ENCODE data around the gene RXRA.

The RXRA gene

DNA sequence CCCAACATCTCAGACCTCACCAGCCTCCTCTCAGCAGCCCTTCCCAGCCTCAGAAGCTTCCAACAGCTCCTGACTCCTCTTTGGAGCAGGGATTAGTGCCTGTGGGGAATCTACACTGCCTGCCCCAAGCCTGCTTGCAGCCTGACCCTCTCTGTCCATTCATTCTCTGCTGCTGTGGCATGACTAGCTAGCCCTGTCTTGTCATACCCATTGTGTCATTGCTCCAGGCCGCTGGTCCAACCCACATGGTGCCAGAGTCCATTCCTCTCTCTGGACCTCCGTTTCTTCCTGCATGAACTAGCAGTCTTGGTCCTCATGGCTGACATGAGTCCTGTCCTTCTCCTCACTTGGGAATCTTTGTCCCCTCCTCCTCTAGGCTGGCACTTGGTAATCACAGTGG lies 12.8 kb upstream of the RXRA start:
- DNase-seq = no peak

DNA sequence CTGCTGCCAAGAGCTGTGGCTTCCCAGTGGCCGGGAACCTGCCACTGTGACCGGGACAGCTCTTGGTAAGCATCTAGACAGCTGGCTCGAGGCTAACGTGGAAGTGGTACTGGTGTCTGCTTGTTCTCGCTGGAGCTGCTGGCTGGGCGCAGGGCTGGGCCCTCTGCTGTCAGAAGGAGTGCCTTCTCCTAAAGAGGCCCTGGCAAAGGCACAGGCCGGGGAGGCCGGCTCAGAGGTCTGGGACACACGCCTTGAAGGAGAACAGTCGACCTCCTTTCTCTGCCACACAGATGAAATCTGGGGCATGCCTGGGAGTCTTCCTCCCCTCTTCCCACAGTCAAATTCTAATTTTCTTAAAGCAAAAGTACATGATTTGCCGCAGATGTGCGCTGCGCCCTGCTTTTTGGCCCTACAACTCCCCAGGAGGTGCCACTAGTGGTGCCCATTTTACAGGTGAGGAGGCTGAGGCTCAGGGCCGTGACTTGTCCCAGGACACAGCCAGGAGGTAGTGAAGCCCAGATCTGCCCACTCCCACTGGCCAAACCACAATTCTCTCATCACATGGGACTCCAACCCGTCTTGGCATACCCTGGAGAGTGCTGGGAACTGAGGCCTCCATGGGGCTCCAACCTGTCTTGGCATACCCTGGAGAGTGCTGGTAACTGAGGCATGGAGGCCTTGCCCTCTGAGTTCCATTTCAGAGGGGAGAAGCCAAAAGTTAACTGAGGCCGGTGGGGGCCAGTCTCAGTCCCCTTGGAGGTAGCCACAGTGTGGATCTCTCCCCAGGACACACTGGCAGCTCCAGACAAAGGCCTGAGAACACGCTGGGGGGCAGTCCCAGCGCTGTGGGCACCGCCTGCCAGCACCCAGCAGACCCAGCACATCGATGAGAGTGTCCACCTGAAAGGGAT lies 12.0 kb upstream of the RXRA start:
- DNase-seq = no peak

DNA sequence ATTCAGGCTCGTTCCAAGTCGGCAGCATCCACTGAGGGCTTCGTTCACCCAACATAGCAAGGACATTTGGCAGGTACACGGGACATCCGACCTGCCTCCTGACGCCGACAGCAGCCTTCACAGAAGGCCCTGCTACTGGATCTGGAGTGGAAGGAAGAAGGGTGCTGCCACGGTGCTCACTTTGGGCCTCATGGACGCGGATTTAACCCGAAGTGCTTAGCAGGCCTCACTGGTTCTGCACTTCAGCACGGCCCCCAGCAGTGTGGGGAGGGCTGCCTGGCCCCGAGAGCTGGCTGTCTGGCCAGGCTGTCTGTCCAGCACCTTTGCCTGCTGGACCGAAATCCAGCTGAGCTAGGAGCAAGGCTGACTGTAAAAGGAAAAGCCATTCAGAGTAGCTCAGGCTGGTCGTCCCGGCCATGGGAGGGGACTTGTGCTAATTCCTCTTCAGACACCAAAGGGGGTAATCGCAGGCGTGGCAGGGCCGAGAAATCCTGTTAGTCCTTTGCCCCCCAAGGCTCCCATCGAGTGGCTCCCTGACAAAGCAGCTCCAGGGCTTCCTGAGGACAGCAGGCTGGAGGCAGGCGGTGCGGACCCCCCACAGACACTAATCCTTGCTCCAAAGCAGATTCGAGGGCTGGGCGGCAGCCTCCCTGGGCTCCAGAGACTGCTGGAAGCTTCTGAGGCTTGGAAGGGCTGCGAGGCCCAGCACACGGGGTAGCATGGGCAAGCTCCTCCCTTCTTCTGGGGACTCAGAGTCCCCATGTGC lies 11.1 kb upstream of the RXRA start:
- no peak for DNase-seq

DNA sequence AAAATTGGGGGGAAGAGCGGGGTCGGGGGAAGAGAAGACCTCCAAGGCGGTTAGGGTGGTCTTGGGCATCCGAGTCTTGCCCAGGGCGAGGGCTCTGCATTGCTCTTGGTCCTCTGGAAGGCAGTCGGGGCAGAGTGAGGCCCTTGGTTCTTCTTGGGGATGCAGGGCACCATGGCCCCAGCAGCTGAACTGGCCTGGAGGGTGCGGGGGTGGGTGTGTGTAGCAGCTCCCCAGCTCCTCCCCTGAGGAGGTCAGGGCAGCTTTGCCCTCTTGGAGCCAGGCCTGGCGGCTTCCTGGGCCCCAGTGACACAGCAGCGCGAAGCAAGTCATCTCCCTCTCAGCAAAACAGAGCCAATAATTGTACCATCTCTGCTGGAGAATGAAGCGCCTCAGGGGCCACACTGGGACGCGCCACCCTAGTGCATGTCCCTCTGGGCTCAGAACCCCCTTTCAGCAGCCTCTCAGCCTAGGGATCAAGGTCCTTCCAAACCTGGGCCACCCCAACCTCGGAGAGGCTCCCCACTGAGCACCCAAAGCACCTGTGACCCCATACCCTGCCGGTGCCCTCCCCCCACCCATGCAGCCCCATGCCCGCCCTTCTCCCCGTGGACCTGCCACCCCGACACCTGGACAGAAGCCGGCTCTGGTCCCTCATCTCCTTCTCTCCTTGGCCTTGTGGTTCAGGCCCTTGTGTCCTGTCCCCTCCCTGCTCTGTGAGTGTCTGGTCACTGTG lies 10.4 kb upstream of the RXRA start:
- no peak for DNase-seq

DNA sequence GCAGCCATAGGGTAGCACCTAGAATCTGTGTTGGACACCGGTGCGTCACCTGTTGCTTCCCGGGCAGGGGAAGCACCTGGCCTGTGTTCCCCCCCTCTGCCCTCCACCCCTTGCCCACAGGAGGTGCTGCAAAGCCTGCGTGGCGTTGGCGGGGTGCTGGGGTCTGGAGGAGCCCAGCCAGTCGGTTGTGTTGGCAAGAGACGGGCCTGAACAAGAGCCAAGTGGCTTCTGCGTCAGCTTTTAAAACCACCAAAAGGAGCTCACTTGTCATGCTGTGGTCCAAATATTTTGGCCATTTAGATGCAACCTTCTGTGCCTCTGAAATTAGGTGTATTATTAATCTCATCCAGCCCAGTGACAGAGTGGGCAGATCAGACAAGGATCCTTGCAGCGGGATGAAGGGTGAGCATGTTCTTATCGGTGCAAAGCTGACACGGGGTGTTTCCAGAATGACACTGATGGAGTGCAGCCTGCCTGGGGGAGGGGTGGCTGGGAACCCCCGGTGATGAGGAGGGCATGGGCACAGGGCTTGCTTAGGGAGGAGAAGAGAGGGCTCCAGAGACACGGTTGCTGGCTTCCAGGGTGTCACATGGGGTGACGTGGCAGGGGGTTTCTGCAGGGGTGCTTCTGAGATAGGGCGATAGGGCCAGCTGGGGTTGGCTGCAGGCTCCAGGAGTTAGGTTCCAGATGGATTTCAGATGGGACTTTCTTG lies 9.7 kb upstream of the RXRA start:
- no peak for DNase-seq

DNA sequence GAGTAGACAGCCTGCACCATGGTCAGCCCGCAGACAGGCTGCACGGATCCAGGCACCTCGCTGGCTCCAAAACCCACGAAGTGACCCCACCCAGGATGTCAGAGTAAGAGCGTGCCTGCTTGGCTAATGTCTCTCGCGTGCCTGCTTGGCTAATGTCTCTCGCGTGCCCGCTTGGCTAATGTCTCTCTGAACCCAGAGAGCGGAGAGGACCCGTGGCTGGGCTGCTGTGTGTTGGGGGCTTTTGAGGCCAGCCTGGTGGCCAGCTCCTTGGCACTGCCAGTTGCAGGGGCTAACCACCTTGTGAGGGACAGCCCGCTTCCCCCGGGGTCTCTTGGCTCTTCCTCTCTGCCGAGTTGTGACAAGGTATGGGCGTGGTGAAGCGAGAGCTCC lies 8.9 kb upstream of the RXRA start:
- DNase-seq = no peak

DNA sequence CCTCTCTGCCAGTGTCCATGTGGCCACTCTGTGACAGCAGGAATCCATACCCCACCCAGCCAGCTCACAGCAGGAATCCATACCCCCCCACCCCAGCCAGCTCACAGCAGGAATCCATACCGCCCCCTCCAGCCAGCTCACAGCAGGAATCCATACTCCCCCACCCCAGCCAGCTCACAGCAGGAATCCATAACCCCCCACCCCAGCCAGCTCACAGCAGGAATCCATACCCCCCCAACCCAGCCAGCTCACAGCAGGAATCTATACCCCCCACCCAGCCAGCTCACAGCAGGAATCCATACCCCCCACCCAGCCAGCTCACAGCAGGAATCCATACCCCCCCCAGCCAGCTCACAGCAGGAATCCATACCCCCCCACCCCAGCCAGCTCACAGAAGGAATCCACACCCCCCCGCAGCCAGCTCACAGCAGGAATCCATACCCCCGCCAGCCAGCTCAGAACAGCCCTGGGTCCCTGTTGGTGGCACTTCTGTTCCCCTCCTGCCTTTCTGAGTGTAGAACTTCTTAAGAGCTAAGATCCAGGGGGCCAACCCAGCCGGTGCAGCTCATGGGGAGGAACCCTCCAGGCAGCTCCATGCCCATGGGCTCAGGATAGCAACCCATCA lies 8.4 kb upstream of the RXRA start:
- DNase-seq = no peak

DNA sequence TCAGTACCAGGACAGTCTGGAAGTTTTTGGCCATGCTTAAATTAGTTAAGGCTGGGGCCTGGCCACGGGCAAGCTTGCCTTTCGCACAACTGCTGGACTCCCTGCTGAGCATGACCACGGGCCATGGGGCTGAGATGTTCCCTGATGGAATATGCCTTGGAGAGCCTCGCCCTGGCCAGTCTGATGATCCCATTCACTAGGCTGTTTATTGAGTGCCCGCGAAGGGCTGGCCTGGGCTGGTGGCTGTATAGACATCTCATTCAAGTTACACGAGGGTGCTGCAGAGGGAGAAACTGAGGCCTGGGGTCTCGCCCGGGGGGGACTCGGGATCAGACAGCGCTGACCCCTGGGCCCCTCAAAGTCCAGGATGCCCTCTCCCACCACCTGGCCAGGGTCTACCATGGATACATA lies 7.8 kb upstream of the RXRA start:
- no peak for DNase-seq

DNA sequence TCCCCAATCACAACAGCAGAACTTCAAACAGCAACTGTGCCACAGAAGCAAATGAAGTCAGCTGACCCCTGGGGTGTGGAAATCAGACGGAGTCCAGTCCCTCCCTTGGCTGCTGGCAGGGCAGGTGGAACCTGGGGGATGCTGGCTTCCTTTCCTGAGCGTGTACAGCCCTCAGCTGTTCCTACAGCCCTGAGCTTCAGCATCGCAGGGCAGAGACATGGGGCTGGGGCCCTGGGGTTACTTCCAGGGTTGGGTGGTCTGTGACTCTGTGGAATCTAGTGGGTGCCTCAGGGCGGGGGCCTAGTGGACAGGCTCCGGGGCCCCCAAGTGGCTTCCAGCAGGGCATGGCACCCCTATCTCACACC lies 7.3 kb upstream of the RXRA start:
- DNase-seq = no peak

DNA sequence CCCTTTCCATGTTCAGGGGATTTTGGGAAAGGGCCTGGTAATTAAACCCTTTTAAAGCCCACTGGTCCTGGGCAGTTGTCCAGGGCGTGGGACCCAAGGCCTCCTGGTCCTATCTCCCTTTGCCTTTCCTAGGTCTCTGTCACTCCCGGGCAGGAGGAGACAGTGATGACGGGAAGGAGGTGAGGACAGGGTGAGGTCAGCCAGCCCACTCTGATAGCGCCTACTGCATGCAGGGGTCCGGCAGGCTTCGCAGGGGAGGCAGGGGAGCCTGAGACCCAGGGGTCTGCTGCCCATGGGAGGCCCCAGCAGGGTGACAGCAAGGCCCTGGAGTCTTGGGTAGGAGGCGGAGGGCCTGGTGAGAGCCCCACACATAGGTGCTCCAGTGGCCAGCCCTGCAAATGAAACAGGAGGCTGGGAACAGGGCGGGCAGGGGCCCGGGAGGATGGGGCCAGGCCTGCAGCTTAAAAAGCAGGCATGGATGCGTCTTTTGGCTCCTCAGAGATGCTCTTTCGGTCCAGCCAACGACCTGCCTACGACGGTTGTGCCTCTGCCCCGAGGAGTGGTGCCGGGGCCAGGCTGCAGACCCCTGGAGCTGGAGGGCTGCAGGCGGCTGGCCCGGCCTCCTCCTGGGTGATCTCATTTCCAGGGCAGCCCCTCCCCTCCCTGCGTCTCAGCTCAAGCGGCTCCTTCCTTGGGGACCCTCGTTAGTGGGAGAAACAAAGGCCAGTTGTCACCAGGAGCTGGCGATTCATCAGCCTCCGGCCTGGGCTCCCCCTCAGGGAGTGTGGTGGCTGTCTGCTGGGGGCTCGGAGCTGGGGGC lies 6.7 kb upstream of the RXRA start:
- DNase-seq = no peak

DNA sequence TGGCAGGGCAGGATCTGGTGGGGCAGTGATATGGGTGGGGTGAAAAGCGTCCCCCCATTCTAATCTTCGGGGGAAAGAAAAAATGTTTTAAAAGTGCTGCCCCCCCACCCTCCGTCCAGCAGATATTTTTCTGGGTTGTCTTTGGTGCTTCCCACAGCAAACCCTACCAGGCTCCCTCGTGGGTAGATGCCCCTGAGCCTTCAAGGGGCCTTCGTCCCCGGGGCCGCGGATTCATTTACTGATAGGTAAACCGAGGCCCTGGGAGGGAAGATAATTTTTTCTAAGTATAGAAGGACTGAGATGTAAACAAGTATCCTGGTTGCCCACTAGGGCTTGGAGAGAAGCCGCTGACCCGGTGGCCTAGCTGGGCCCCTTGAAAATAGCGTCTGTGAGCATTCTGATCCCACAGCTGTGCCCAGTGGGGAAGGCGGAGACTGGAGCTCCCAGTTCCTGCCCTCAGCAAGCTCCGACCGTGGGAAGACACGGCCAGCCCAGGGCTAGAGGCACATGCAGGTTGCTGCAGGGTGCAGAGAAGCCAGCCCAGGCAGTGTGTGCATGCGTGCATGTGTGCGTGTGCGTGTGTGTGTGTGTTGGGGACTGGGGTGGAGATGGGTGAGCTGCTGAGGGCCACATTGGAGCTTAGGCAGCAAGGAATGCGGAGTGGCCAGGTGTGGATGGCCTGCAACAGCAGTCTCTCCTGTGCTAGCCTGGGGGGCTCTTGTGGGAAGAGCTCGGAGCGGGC lies 6.0 kb upstream of the RXRA start:
- DNase-seq = peak; percentile 15

DNA sequence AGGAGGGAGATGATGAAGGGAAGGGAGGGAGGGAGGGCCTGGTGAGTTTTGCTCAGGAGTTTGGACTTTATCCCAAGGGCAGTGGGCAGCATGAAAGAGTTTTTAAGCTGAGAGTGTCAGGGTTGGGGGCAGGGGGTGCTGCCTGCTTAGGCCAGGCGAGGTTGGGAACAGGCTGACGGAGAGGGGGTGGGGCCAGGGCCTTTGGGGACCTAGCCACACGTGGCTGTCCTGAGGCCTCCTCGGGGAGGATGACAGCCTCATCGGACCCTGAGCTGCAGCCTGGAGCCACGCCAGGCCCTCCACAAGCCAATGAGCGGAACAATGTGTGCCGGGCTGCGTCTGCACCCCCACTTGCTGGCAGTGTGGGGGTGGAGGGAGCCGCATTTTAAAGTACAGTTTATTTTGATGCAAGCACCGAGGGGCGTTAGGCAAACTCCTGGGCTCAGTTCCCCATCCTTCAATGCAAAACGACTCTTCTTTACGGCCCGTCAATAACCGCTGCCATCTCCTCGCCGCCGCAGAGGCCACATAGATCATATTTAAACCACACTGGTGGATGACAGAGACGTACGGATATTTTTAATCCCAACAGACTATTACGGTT lies 5.3 kb upstream of the RXRA start:
- no peak for DNase-seq

DNA sequence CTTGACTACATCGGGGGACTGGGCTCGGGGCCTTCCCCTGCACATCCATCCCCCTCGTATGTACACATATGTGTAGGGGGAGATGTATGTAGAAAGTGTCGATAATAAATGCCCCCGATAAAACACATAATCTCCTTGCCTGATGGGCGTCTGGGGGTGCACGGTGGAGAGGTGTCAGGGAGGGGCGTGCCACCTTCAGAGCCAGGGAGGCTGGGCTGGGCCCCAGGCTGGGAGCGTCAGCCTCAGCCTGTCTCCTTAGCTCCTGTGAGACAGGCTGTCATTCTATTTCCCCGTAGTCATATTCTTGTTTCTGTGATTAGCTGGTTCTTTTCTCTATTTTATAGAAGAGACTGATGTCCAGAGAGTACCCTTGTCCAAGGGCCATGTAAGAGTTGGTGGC lies 4.7 kb upstream of the RXRA start:
- no peak for DNase-seq

DNA sequence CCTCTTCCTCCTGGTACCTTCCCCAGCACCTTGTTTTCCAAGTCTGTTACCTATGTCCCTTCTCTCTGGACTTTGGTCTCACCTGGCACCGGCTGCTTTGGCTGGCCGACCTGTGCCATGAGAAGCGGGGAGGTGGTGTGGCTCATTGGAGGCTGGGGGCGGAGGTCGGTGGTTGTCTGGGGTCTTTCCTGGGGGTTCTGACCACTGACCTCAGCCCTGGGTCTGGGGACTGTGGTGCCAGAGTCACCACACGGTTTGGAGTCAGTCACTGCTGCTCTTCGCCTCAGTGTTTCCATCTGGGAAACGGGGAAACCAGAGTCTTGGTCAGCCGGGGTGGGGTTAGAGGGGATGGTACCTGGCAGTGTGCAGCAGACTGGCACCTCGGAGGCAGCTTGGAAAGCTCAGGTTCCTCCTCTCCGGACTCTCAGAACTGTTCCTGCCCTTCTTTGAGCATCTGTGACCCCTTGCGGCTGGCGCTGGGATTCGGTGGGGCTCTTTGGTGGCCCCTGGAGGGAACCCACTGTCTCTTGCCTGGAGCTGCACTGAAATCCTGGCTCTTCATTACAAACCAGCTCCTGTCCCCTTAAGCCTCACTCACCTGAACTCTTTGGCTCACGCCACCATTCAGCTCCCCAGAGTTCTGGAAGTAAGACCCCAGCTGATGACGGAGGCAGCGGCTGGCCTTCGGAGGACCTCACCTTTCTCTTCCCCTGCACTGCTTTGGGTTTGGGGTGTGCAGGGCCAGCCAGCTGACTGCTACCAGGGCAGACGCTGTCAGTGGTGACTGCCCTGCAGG lies 4.1 kb upstream of the RXRA start:
- DNase-seq = no peak

DNA sequence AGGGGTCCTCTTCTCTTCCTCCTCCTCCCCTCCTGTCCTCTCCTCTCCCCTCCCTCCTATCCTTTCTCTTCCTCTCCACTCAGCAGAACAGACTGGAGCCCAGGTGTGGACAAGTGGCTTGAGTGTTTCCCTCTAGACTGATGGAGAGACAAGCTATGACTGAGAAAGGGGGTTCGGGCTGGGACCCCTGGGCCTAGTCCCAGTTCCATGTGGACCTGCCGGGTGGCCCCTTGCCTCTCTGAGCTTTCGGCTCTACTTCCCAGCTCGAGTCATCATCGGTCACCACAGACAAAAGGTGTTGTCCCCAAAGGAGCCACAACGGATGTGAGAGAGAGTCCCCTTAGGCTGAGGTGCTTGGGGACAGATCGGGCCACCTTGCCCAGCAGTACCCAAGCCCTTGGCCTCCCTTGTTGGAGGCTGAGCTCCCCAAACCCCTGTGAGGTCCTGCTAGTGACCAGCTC lies 3.4 kb upstream of the RXRA start:
- no peak for DNase-seq

DNA sequence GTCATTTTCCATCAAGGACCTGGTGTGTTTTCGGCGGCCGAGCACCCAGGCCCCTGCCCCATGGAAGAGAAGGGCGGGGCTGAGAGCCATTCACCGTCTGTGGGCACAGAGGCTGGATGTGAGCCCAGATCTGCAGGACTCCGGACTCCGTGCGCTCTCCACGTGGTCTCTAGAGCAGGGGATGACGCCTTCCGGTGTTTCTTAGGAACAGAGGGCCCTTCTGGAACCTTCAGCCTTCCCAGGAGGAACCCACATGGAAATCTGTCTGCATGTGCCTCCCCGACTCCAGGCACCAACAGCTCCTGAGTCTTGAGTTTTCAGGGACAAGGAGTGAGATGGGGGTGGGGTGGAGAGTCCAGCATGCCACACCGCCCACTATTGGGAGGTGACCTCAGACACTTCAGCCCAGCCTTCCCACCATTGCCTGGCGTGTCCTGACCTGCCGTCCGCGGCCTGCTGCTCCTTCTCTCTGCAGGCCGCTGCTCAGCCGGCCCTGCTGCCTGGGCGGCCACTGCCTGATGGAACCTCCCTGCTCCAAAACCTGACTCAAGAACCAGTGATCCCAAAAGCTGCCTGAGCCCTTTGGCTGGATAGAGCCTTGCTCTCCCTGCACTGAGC lies 2.4 kb upstream of the RXRA start:
- no peak for DNase-seq

DNA sequence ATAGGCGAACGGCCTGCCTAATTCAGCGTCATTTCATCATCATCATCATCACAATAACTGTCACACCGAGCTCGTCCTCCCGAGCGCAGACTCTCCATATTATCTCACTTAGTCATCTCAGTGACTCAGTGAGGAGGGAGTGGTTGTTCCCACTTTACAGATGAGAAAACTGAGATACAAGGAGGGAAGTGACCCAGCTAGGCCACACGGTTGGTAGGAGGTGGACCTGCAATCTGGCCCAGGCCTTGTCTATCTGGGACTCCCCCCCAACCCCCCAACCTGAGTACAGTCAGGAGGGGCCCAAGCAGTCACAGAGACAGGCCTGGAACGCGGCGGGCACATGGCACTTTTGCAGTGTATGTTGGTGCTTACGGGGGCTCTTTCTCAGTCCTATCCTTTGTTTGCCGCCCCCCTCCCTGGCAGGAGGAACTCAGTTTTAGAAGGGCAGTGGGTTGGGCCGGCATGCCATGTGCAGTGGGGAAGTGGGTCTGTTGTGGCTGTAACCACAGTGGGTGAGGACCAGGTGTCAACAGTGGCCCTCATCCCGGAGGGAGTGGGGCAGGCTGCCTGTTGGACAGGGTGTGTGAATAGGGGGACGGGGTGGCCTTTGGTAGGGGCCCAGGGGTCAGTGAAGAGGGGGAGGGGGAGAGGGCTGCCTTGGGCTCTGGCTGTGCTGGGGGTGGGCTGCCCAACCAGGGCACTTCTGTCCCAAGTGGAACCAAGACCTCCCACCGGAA lies 1.7 kb upstream of the RXRA start:
- peak; percentile 25 for DNase-seq

DNA sequence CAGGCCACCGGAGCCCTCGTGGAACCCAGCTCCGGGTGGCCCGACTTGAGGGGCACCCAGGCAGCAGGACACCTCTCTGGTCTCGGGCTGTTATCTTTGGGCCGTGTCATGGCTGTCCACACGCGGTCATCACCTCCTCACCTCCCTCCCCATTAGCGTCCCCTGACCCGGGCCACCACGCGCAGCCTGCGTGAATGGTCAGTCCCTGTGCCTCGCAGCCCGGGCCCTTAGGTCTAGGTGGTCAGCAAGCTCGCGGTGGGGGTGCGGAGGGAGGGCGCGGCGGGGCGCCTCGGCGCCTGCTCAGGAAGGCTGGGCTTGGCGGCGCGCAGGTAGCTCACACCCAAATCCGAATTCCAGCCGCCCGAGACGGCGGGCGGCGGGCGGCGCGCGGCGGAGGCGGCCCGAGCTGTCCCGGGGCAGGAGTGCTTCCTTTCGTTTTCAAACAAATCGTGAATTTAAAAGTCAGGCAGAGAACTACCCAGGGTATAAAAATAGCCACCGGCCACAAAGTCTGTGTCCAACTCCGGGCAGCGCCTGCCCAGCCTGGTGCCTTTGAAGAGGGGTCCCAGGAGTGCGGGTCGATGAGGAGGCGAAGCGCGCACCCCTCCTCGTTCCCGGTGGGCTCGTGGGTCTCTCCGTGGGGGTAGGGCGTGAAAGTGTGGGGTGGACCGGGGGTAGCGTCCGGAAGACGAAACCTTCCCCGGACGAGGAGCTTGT lies 1.0 kb upstream of the RXRA start:
- peak; percentile 31 for DNase-seq

Measured in activated naive CD4-positive, alpha-beta T cell treated with Interleukin-2 at 50 U/mL for 16 hours (primary cell).